ENCODE measurements around the gene PC. TPM values are rescaled to one million over a fixed set of nuclear protein-coding genes. Genes with fewer than 3 reads are reported as not detected.

The PC gene
- total RNA-seq, 1 experiment from 2014 or later: 24.5 TPM

DNA sequence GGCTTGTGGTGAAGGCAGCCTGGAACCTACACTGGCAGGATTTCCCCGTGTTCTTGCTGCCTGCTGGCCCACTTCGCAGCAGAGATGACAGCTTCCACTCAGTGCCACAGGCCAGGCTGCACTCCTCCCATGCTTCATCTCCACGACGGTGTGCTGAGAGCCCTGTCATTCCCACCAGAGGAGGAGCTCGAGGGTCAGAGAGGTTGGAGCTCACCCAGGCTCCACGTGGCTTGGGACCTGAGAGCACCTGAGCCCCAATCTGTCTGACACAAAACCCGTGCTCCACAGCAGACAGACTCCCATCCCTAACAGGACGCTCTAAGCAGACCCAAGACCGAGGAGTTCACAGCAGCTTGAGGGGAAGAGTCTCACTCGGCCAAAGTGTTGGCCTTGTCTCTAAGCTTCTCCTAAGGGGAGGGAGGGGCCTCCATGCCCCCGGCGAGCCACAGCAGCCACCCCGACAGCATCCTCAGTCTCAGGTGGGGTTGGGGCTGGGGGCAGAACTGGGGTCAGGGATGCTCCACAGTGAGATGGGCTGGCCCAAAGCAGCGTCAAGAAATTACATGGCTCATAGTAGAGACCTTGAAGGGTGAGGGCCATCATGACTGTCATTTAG is 90.7 kb downstream of the PC start:
- Histone ChIP-seq H3K4me1 (ENCODE audit: insufficient read depth, low read length) (peaks cover 7% of the 10 kb centered on the region), H3K27me3 (ENCODE audit: low read length) (no peaks in the 10 kb centered on the region), H3K9ac (ENCODE audit: low read length) (no peak overlapping the region), H3K79me2 (ENCODE audit: low read length) (no peaks in the 10 kb centered on the region), H4K20me1 (ENCODE audit: low read length) (no peaks in the 10 kb centered on the region), H3K4me2 (ENCODE audit: low read length) (no peak overlapping the region), H3K36me3 (ENCODE audit: low read depth, low read length) (no peaks in the 10 kb centered on the region), H3F3A (ENCODE audit: low read length, unreplicated experiment) (no peaks in the 10 kb centered on the region), H3K4me3 (ENCODE audit: low read length) (no peak overlapping the region), H3K27ac (ENCODE audit: low read length) (no peak overlapping the region), H2AFZ (ENCODE audit: low read length) (no peak overlapping the region), H3K9me2 (replicated peaks; ENCODE audit: low read length) (no peaks in the 10 kb centered on the region), H3K9me3 (ENCODE audit: low read length) (no peaks in the 10 kb centered on the region)
- DNase-seq (no peak), ATAC-seq (no peak)
- intact Hi-C loops (cut with micrococcal nuclease): loop anchor here (1.0 kb wide), 1 partner anchor 11 kb away; no protein-coding TSS in a partner anchor
- ChIA-PET POLR2A (ENCODE audit: unreplicated experiment) (no interaction called here), CTCF (no interaction called here)
- BruUV-seq (replicated peaks): no TSS peak
- TF ChIP-seq EZH2 (IDR thresholded peaks at IDR 0.05; ENCODE audit: low read length, unreplicated experiment) (no peak), CTCF (conservative IDR thresholded peaks at IDR 0.05; ENCODE audit: low read depth, low read length) (no peak; the same call in 1 of the 2 replicates), EZH2phosphoT487 (IDR thresholded peaks at IDR 0.05; ENCODE audit: borderline replicate concordance, low read length) (no peak)

GRCh38 chr11:66866511-66866986 is 91.6 kb downstream of the PC start:
- DNase-seq (no peak), ATAC-seq (no peak)
- intact Hi-C loops (cut with micrococcal nuclease): no loop called here
- Histone ChIP-seq H3K27ac (ENCODE audit: low read length) (no peak overlapping the region), H3K4me3 (ENCODE audit: low read length) (no peak overlapping the region), H3K4me1 (ENCODE audit: insufficient read depth, low read length) (peaks cover 7% of the 10 kb centered on the region), H3K79me2 (ENCODE audit: low read length) (no peaks in the 10 kb centered on the region), H3K9ac (ENCODE audit: low read length) (no peak overlapping the region), H3K27me3 (ENCODE audit: low read length) (no peaks in the 10 kb centered on the region), H3K9me2 (replicated peaks; ENCODE audit: low read length) (no peaks in the 10 kb centered on the region), H3K9me3 (ENCODE audit: low read length) (no peaks in the 10 kb centered on the region), H3K4me2 (ENCODE audit: low read length) (no peak overlapping the region), H2AFZ (ENCODE audit: low read length) (no peak overlapping the region), H3K36me3 (ENCODE audit: low read depth, low read length) (no peaks in the 10 kb centered on the region), H3F3A (ENCODE audit: low read length, unreplicated experiment) (no peaks in the 10 kb centered on the region), H4K20me1 (ENCODE audit: low read length) (no peaks in the 10 kb centered on the region)
- no TSS peak for BruUV-seq (replicated peaks)
- ChIA-PET POLR2A (ENCODE audit: unreplicated experiment) (no interaction called here), CTCF (no interaction called here)
- no peak for TF ChIP-seq EZH2 (IDR thresholded peaks at IDR 0.05; ENCODE audit: low read length, unreplicated experiment)
- TF ChIP-seq CTCF (conservative IDR thresholded peaks at IDR 0.05; ENCODE audit: low read depth, low read length): no peak
- TF ChIP-seq EZH2phosphoT487 (IDR thresholded peaks at IDR 0.05; ENCODE audit: borderline replicate concordance, low read length): no peak

DNA sequence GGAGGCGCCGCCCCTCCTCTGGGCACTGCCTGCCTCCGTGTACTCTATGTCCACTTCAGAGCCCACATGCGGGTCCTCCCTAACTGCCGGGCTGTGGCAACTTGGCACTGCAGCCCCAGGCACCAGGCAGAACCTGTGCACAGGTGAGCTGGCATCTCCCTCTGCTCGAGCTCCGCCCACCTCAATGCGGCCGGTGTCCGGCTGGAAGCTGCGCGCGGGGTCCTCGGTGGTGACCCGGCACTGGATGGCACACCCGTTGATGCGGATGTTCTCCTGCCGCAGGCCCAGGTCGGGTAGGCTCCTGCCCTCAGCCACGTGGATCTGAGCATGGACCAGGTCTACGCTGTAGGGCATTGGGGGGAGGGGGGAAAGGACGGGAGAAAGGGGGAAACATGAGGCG is 92.2 kb downstream of the PC start:
- ChIA-PET CTCF (no interaction called here), POLR2A (ENCODE audit: unreplicated experiment) (no interaction called here)
- BruUV-seq (replicated peaks): no TSS peak
- Histone ChIP-seq H3K4me2 (ENCODE audit: low read length) (no peak overlapping the region), H3K27me3 (ENCODE audit: low read length) (no peaks in the 10 kb centered on the region), H3K27ac (ENCODE audit: low read length) (no peak overlapping the region), H3F3A (ENCODE audit: low read length, unreplicated experiment) (no peaks in the 10 kb centered on the region), H3K79me2 (ENCODE audit: low read length) (no peaks in the 10 kb centered on the region), H3K4me3 (ENCODE audit: low read length) (no peak overlapping the region), H3K4me1 (ENCODE audit: insufficient read depth, low read length) (peaks cover 7% of the 10 kb centered on the region), H4K20me1 (ENCODE audit: low read length) (no peaks in the 10 kb centered on the region), H3K9ac (ENCODE audit: low read length) (no peak overlapping the region), H3K9me2 (replicated peaks; ENCODE audit: low read length) (no peaks in the 10 kb centered on the region), H2AFZ (ENCODE audit: low read length) (no peak overlapping the region), H3K9me3 (ENCODE audit: low read length) (no peaks in the 10 kb centered on the region), H3K36me3 (ENCODE audit: low read depth, low read length) (no peaks in the 10 kb centered on the region)
- intact Hi-C loops (cut with micrococcal nuclease): no loop called here
- no peak for TF ChIP-seq EZH2phosphoT487 (IDR thresholded peaks at IDR 0.05; ENCODE audit: borderline replicate concordance, low read length)
- TF ChIP-seq EZH2 (IDR thresholded peaks at IDR 0.05; ENCODE audit: low read length, unreplicated experiment): no peak
- no peak for TF ChIP-seq CTCF (conservative IDR thresholded peaks at IDR 0.05; ENCODE audit: low read depth, low read length)
- DNase-seq: no peak
- ATAC-seq: no peak

Measured in PC-3 (cell line).